Astrocyte (in vitro differentiated cells and primary cell): ENCODE measurements around the gene CLMN.

Experiments used
- EZH2 ChIP-seq: IDR thresholded peaks from 2 replicates; pipeline ENCODE4 v1.6.1; 2012; ENCODE audit warnings: mild to moderate bottlenecking, low read length, inconsistent platforms; ENCODE audit not compliant: insufficient read depth
- TF ChIP-seq, protein P1 (sequence below): IDR thresholded peaks from 2 replicates; pipeline ENCODE4 v1.5.1; 2011; ENCODE audit warnings: low read depth, mild to moderate bottlenecking, inconsistent platforms, low read length, moderate library complexity; ENCODE audit not compliant: insufficient read depth

DNA sequence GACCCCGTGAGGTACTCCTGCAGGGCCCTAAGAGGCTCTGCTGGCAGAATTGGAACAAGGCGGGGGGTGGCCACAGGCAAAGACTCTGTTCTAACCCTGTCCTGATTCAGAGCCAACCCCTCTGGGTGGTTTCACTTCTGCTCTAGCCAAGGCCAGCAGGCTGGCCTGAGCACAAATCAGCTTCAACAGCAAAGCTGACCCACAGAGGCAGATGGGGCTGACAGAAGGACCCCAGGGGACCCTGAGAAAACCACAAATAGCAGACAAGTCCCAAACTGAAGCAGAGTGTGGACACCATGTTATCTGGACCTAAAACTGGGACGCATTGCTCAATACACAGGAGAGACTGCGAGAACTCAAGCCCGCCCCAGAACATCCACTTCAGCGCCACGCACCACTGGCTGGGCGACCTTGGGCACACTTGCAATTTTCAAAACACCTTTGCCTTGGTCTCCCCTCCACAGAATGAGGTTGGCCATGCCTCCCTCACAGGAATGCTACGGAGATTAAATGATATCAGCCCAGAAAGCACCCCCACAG, 85.9 kb downstream of the CLMN start:
- TF ChIP-seq, protein P1, sequence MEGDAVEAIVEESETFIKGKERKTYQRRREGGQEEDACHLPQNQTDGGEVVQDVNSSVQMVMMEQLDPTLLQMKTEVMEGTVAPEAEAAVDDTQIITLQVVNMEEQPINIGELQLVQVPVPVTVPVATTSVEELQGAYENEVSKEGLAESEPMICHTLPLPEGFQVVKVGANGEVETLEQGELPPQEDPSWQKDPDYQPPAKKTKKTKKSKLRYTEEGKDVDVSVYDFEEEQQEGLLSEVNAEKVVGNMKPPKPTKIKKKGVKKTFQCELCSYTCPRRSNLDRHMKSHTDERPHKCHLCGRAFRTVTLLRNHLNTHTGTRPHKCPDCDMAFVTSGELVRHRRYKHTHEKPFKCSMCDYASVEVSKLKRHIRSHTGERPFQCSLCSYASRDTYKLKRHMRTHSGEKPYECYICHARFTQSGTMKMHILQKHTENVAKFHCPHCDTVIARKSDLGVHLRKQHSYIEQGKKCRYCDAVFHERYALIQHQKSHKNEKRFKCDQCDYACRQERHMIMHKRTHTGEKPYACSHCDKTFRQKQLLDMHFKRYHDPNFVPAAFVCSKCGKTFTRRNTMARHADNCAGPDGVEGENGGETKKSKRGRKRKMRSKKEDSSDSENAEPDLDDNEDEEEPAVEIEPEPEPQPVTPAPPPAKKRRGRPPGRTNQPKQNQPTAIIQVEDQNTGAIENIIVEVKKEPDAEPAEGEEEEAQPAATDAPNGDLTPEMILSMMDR = no peak
- TF ChIP-seq EZH2 = no peak
